Parathyroid adenoma (tissue), 2 donors: ENCODE measurements around the gene TREML2.
"Not testable (repeated sequence)": the region's sequence is repeated elsewhere in the genome, so short reads cannot be mapped to it uniquely, and the experiment has no call there.

ENCODE experiments used
- H2AFZ ChIP-seq: fragments of 300-600 bp; sonication (generic); one replicate; pipeline ENCODE4 v1.7.0; 2017; ENCODE audit warnings: antibody characterized with exemption, mild to moderate bottlenecking
- H3K27ac ChIP-seq: fragments of 300-600 bp; sonication (generic); one replicate; pipeline ENCODE4 v1.7.0; 2017
- H3K27me3 ChIP-seq: fragments of 300-600 bp; sonication (generic); one replicate; pipeline ENCODE4 v1.7.0; 2017; ENCODE audit warnings: low read length; ENCODE audit not compliant: control insufficient read depth, insufficient read depth
- H3K36me3 ChIP-seq: fragments of 300-600 bp; sonication (generic); one replicate; pipeline ENCODE4 v1.7.0; 2017; ENCODE audit warnings: low read length; ENCODE audit not compliant: control insufficient read depth, insufficient read depth
- H3K4me1 ChIP-seq: fragments of 300-600 bp; sonication (generic); one replicate; pipeline ENCODE4 v1.7.0; 2017; ENCODE audit warnings: control low read depth
- H3K4me2 ChIP-seq: fragments of 300-600 bp; sonication (generic); one replicate; pipeline ENCODE4 v1.7.0; 2017; ENCODE audit warnings: low read length
- H3K4me3 ChIP-seq: fragments of 300-600 bp; sonication (generic); one replicate; pipeline ENCODE4 v1.7.0; 2017; ENCODE audit warnings: low read depth, low read length
- H3K79me2 ChIP-seq: fragments of 300-600 bp; sonication (generic); one replicate; pipeline ENCODE4 v1.7.0; 2017; ENCODE audit warnings: control low read depth
- H3K9ac ChIP-seq: fragments of 300-600 bp; sonication (generic); one replicate; pipeline ENCODE4 v1.7.0; 2017; ENCODE audit warnings: mild to moderate bottlenecking
- H3K9me3 ChIP-seq: fragments of 300-600 bp; sonication (generic); one replicate; pipeline ENCODE4 v1.7.0; 2017; ENCODE audit warnings: low read length; ENCODE audit not compliant: control insufficient read depth
- CTCF ChIP-seq: fragments of 300-600 bp; sonication (generic); IDR thresholded peaks from one replicate; pipeline ENCODE4 v1.7.0; 2017; ENCODE audit warnings: antibody characterized with exemption, mild to moderate bottlenecking
- donor health status: primary hyperparathyroidism.

TREML2 gene

GRCh38 chr6:41189967-41190366 is 11.0 kb downstream of the TREML2 start:
- Histone ChIP-seq H3K9ac (no peak overlapping the region), H2AFZ (no peak overlapping the region)

GRCh38 chr6:41189046-41189445 is 11.9 kb downstream of the TREML2 start:
- not testable (repeated sequence) for H3K27ac ChIP-seq, H2AFZ ChIP-seq, H3K36me3 ChIP-seq, H3K9me3 ChIP-seq, H3K4me1 ChIP-seq, H3K4me3 ChIP-seq, H3K9ac ChIP-seq, H3K27me3 ChIP-seq, H3K79me2 ChIP-seq, H3K4me2 ChIP-seq

More at GRCh38 chr6:41189967-41190366, 11.0 kb downstream of the TREML2 start:
- H3K4me1 ChIP-seq, result no peaks in the 10 kb centered on the region
- H3K4me2 ChIP-seq, result no peak overlapping the region
- H3K4me3 ChIP-seq, result no peak overlapping the region
- no peaks in the 10 kb centered on the region for H3K27me3 ChIP-seq
- no peak overlapping the region for H3K27ac ChIP-seq
- H3K79me2 ChIP-seq, result no peaks in the 10 kb centered on the region
- no peaks in the 10 kb centered on the region for H3K36me3 ChIP-seq
- TF ChIP-seq CTCF, result no peak
- no peaks in the 10 kb centered on the region for H3K9me3 ChIP-seq

- Histone ChIP-seq H2AFZ (no peak overlapping the region), H3K9me3 (no peaks in the 10 kb centered on the region), H3K4me3 (no peak overlapping the region), H3K4me1 (no peaks in the 10 kb centered on the region), H3K27ac (no peak overlapping the region), H3K4me2 (no peak overlapping the region), H3K36me3 (no peaks in the 10 kb centered on the region), H3K27me3 (no peaks in the 10 kb centered on the region), H3K9ac (no peak overlapping the region), H3K79me2 (no peaks in the 10 kb centered on the region)
- no peak for TF ChIP-seq CTCF
Observed at GRCh38 chr6:41187924-41188886, 12.7 kb downstream of the TREML2 start.

GRCh38 chr6:41186031-41186562 is 14.9 kb downstream of the TREML2 start:
- no peak for TF ChIP-seq CTCF
- Histone ChIP-seq H3K27ac (no peak overlapping the region), H3K27me3 (no peaks in the 10 kb centered on the region)

GRCh38 chr6:41184761-41185160 is 16.2 kb downstream of the TREML2 start:
- no peak overlapping the region for H2AFZ ChIP-seq
- H3K36me3 ChIP-seq, result no peaks in the 10 kb centered on the region
- H3K9me3 ChIP-seq, result no peaks in the 10 kb centered on the region
- no peaks in the 10 kb centered on the region for H3K79me2 ChIP-seq
- H3K4me2 ChIP-seq, result no peak overlapping the region
- no peak overlapping the region for H3K4me3 ChIP-seq
- no peak for TF ChIP-seq CTCF
- H3K4me1 ChIP-seq, result no peaks in the 10 kb centered on the region
- no peak overlapping the region for H3K9ac ChIP-seq
- H3K27ac ChIP-seq, result no peak overlapping the region
- no peaks in the 10 kb centered on the region for H3K27me3 ChIP-seq

More at GRCh38 chr6:41186031-41186562, 14.9 kb downstream of the TREML2 start:
- Histone ChIP-seq H3K9me3 (no peaks in the 10 kb centered on the region), H3K4me3 (no peak overlapping the region), H3K79me2 (no peaks in the 10 kb centered on the region), H3K36me3 (no peaks in the 10 kb centered on the region), H3K4me2 (no peak overlapping the region), H3K9ac (no peak overlapping the region), H2AFZ (no peak overlapping the region), H3K4me1 (no peaks in the 10 kb centered on the region)
